Stimulated activated CD4-positive, alpha-beta T cell treated with anti-CD3 and anti-CD28 coated beads, TNF-alpha, amount 100 ng/mL, for 1 hour (primary cell): Measurements from ENCODE around the gene KIF23.

Experiments used
- DNase-seq, 3 donors: peaks; one replicate each; pipeline ENCODE4 v3.0.0-alpha.2; 2020; ENCODE audit warnings: low read depth in 3 of 3, low spot score in 1 of 3

Gene KIF23

DNA sequence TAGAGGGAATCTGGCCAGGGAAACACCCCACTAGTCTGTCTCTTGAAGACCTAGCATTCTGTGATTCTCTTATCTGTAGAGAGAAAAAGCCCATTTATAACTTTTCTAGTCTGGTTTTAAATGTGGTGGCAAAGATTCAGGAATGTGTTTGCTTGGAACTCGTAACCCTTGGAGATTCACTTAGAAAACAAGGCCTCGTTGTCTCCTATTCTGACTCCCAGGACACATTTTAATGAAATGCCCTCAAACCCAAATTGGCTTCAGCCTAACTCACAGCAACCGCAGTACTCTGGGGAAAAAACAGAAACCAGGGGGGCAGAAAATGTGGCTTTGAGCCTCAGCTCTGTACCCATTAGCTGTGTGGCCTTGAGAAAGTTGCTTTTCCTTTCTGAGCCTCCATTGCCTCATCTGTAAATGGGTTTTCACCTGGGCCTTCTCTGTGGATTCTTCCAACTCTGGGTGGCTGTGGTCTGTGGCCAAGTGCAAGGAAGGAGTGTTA, 75.0 kb downstream of the KIF23 start:
- no peak for DNase-seq

DNA sequence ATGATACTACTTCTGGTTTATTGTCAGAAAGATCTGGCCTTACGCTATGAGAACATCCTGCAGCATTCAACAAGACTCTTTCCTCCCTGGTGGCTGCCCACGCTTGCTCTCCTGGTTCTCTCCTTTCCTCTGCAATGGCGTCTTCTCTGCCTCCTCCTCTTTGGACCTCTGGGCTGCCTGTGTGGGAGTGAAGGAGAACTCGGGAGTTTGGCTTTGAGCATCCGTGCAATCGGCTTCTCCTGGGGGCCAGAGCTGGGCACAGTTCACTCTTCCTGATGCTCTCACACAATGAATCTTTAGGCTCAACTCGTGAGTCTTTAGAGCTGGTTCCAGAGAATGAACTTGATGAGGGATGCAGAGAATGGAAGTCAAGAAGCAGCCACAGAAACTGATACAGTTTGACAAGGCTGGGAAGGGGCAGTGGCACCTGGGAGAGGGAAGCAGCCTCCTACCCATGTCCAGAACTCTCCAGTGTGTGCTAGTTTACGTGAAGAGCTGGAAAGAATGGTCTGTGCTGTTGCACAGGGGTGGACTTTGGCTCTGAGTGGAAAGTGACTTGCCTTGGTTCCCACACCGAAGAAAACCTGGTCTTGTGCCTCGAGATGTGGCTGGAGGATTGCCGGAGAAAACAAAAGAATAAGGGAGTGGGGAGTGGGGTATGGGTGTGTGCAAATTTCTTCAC, 76.3 kb downstream of the KIF23 start:
- DNase-seq: no peak

DNA sequence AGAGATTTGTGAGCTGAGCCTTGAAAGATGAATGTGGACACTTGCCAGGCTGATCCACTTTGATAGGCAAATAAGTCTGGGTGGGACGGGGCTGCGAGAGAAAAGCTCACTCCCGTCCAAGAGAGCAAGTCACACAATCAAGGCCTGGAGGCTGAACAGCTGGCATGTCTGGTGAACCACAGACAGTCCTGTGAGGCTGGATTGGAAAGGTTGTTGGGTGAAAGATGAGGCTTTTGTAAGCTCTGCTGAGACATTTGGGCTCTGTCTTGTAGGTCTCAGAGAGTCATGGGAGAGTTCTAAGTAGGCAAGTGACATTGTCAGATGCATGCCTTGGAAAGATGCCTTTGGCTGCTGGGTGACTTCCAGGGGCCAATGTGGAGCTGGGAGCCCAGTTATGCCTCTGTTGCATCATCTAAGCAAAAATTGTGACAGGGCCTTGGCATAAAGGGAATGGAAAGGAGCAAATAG, 76.9 kb downstream of the KIF23 start:
- no peak for DNase-seq

DNA sequence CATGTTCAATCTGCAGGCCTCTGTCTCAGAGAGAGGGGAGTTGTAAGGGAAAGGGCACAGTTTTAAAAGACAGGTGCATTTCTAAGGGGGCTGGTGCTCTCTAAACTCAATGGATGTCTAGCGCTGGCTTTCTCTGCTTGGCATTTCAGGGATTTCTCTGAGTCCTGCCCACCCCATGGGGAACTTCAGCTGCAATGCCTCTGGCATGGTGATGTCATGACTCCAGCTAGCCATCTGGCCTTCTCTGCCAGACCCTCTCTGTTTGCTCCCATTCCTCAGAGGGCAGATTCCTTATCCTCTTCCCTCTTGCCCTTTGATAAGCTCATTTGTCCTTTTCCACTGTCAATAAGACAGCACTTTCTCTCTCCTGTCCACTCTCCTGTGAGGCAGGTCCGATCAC, 79.3 kb downstream of the KIF23 start:
- no peak for DNase-seq

DNA sequence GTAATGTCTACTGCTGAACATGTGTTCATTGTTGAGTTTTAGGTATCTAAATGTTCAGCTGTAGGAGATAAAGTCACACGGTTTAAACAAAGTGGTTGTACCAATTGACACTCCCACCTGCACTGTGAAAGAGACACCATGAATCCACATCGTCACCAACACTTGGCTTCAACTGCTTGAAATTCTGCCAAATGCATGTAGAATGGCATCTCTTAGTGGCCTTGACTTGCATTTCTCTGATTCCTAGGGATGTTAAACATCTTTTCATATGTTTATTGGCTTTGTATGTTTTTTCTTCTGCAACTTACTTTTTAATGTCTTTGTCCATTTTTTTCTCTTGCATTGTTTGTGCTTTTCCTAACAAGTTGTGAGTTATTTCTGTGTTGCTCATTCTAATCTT, 81.9 kb downstream of the KIF23 start:
- DNase-seq: no peak

DNA sequence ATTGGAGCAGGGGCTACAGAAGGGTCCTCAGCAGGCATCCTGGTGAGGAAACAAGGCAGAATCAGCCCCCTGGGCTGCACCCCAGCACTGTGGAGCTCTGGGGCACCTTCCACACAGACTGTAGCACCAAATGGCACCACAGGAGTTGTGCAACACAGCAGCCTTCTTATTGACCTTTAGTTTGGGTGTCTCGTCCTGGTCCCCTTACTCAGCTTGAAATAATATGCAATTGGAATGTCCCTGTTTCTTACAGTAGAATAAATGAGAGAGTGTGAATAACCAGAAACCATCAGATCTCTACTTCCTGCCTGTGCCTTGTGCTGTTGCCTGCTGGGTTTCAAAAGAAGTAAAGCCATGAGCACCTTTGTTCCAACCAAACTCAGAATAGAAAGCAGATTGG, 82.9 kb downstream of the KIF23 start:
- no peak for DNase-seq

DNA sequence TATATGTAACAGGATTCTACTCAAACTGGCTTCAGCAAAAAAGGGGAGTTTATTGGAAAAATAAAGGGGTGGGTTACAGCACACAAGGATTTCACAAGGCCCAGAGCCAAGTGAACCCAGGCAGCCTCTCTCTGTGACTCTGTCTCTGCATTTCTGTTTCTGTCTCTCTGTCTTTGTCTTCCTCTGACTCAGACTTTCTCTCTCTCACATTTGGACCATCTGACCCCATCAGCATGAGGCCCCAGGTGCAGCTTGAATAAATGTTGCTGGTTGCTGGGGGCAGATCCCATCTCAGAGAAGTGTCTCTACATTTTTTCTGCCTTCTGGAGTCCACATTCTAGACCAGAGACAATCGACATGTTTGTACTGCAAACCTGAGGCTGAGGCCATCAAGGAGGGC, 83.5 kb downstream of the KIF23 start:
- DNase-seq: no peak
